Vagina (tissue), 2 donors: ENCODE data around the gene PIK3R5. TPM values are rescaled to one million over a fixed set of nuclear protein-coding genes. Genes with fewer than 3 reads are reported as not detected.
A peak's percentile ranks its signal among the peaks of the same experiment; 100 is the strongest.

ENCODE experiments used
- DNase-seq, 2 donors: peaks; one replicate each; pipeline ENCODE4 v3.0.0-alpha.2; 2017; ENCODE audit errors: extremely low spot score in 2 of 2
- H3K27ac ChIP-seq: fragments of 200-600 bp; sonication (generic); one replicate; pipeline ENCODE4 v1.5.1; 2019
- H3K27me3 ChIP-seq: fragments of 200-600 bp; sonication (generic); one replicate; pipeline ENCODE4 v1.5.1; 2019
- H3K36me3 ChIP-seq, 2 donors: fragments of 200-600 bp; sonication (generic); one replicate each; pipeline ENCODE4 v1.5.1; 2017 to 2019
- H3K4me1 ChIP-seq: fragments of 200-600 bp; sonication (generic); one replicate; pipeline ENCODE4 v1.5.1; 2019
- H3K4me3 ChIP-seq, 2 donors: fragments of 200-600 bp; sonication (generic); 1 replicate in 1 of 2; 2 replicates in 1 of 2; pipeline ENCODE4 v1.5.1; 2016 to 2019
- H3K9me3 ChIP-seq: fragments of 200-600 bp; sonication (generic); one replicate; pipeline ENCODE4 v1.5.1; 2019
- CTCF ChIP-seq, 3 experiments: fragments of 450-650 bp in 2 of 3; fragments of 200-600 bp in 1 of 3; sonication (generic) in 1 of 3; IDR thresholded peaks; one replicate each; pipeline ENCODE4 v1.5.1; 2017 to 2019; ENCODE audit warnings: antibody characterized with exemption in 3 of 3, mild to moderate bottlenecking in 2 of 3, moderate library complexity in 2 of 3
- POLR2A ChIP-seq, 2 donors: fragments of 450-650 bp; IDR thresholded peaks; one replicate each; pipeline ENCODE4 v1.6.1; 2017; ENCODE audit warnings: antibody characterized with exemption in 2 of 2, mild to moderate bottlenecking in 2 of 2, moderate library complexity in 2 of 2
- POLR2AphosphoS5 ChIP-seq, 2 donors: sonication (generic); formaldehyde crosslinking; IDR thresholded peaks; one replicate each; pipeline ENCODE4 v1.9.0; 2017; ENCODE audit warnings: antibody characterized with exemption in 2 of 2, mild to moderate bottlenecking in 2 of 2, low read depth in 1 of 2; ENCODE audit not compliant: insufficient read depth in 1 of 2
- intact Hi-C: fragments of 100-400 bp; cut with DNase I; formaldehyde crosslinking; loops from one replicate; pipeline ENCODE4 v1.15.1; 2023
- total RNA-seq: library from RNA; depleted of rRNA; stranded (reverse); fragments of >200 nt; gene quantifications from one replicate; pipeline ENCODE4 v1.2.3, GENCODE V29; 2016

The PIK3R5 gene
- total RNA-seq, 1 donor from 2014 or later, result 10.6 TPM

DNA sequence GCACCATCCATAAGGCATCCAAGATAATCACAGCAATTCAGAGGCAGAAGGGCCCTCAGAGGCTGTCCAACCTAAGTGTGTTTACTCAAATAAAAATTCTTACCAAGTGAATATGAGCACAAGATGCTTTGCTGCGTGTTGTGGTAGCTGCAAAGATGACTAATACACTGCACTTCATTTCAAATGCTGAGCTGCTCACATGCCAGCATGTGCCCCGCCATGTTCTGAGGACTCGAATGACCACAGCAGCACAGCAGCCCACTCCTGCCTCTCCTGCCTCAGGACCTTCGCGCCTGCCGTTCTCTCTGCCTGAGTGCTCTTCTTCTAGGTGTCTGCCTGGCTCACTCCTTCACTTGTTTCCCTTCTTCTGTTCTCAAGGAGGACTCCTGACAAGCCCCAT lies 19.0 kb downstream of the PIK3R5 start:
- no peak overlapping the region for H3K27ac ChIP-seq
- no peaks in the 10 kb centered on the region for H3K9me3 ChIP-seq
- no peak for TF ChIP-seq POLR2A (IDR thresholded peaks at IDR 0.05)
- no peak for TF ChIP-seq POLR2AphosphoS5 (IDR thresholded peaks at IDR 0.05; ENCODE audit: insufficient read depth in 1 of 2, low read depth in 1 of 2)
- TF ChIP-seq CTCF (IDR thresholded peaks at IDR 0.05), result no peak
- H3K36me3 ChIP-seq, result no peaks in the 10 kb centered on the region
- H3K4me1 ChIP-seq, result no peaks in the 10 kb centered on the region
- H3K4me3 ChIP-seq, result no peak overlapping the region
- no peak for DNase-seq
- intact Hi-C loops, result no loop called here
- H3K27me3 ChIP-seq, result no peaks in the 10 kb centered on the region

DNA sequence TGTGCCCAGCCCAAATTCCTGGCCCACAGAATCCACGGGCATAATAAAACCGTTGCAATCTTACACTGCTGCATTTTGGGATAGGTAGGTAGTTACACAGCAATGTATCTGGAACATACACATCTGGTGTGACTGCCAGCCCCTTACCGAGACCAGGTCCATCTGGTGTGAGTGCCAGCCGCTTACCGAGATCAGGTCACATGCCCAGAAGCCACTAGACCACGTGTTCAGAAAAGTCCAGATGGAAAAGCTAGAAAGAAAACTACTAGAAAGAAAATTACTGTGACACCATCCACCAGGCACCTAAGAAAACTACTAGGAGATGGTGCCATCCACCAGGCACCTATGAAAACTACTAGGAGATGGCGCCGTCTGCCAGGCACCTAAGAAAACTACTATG lies 19.4 kb downstream of the PIK3R5 start:
- H3K27ac ChIP-seq, result no peak overlapping the region
- no peaks in the 10 kb centered on the region for H3K27me3 ChIP-seq
- intact Hi-C loops, result no loop called here
- no peaks in the 10 kb centered on the region for H3K36me3 ChIP-seq
- TF ChIP-seq CTCF (IDR thresholded peaks at IDR 0.05), result no peak
- TF ChIP-seq POLR2A (IDR thresholded peaks at IDR 0.05), result no peak
- no peak for TF ChIP-seq POLR2AphosphoS5 (IDR thresholded peaks at IDR 0.05; ENCODE audit: insufficient read depth in 1 of 2, low read depth in 1 of 2)
- no peaks in the 10 kb centered on the region for H3K4me1 ChIP-seq
- no peak overlapping the region for H3K4me3 ChIP-seq
- DNase-seq, result no peak
- H3K9me3 ChIP-seq, result no peaks in the 10 kb centered on the region

DNA sequence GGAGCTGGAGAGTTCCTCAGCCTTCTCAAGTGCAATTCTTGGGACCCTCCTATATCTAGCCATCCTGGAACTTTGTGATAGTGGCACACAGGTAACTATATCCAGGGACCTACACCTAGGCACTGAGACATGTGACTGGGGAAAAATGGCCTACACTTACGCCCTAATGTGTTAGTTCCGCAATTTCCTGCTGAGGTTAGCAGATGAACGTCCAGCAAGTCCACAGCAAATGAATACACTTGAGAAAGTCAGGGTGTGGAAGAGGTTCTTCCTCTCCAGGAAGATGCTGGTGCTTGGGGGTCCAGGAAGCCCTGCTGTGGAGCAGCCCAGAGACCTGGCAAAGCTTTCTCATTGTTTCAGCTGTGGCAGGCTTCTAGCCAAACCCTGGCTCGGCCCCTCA lies 20.8 kb downstream of the PIK3R5 start:
- TF ChIP-seq POLR2AphosphoS5 (IDR thresholded peaks at IDR 0.05; ENCODE audit: insufficient read depth in 1 of 2, low read depth in 1 of 2), result no peak
- TF ChIP-seq POLR2A (IDR thresholded peaks at IDR 0.05), result no peak
- TF ChIP-seq CTCF (IDR thresholded peaks at IDR 0.05), result no peak
- Histone ChIP-seq H3K27me3 (no peaks in the 10 kb centered on the region), H3K9me3 (no peaks in the 10 kb centered on the region), H3K4me3 (no peak overlapping the region), H3K4me1 (no peaks in the 10 kb centered on the region), H3K27ac (no peak overlapping the region), H3K36me3 (no peaks in the 10 kb centered on the region)
- DNase-seq, result no peak
- intact Hi-C loops, result no loop called here

- intact Hi-C loops, result no loop called here
- H3K9me3 ChIP-seq, result no peaks in the 10 kb centered on the region
- H3K36me3 ChIP-seq, result no peaks in the 10 kb centered on the region
- H3K4me1 ChIP-seq, result no peaks in the 10 kb centered on the region
- H3K27me3 ChIP-seq, result no peaks in the 10 kb centered on the region
- no peak for DNase-seq
- TF ChIP-seq POLR2A (IDR thresholded peaks at IDR 0.05) (no peak), POLR2AphosphoS5 (IDR thresholded peaks at IDR 0.05; ENCODE audit: insufficient read depth in 1 of 2, low read depth in 1 of 2) (no peak), CTCF (IDR thresholded peaks at IDR 0.05) (no peak)
- no peak overlapping the region for H3K27ac ChIP-seq
- H3K4me3 ChIP-seq, result no peak overlapping the region
Observed at GRCh38 chr17:8944083-8944482, 21.4 kb downstream of the PIK3R5 start.

GRCh38 chr17:8941980-8942622 lies 23.4 kb downstream of the PIK3R5 start:
- peak in 1 of 2 donors; percentile 89 for DNase-seq
- Histone ChIP-seq H3K27me3 (no peaks in the 10 kb centered on the region), H3K4me1 (no peaks in the 10 kb centered on the region), H3K9me3 (no peaks in the 10 kb centered on the region), H3K27ac (no peak overlapping the region), H3K36me3 (no peaks in the 10 kb centered on the region), H3K4me3 (no peak overlapping the region)
- TF ChIP-seq POLR2A (IDR thresholded peaks at IDR 0.05) (no peak), POLR2AphosphoS5 (IDR thresholded peaks at IDR 0.05; ENCODE audit: insufficient read depth in 1 of 2, low read depth in 1 of 2) (no peak), CTCF (IDR thresholded peaks at IDR 0.05) (no peak)
- intact Hi-C loops, result no loop called here
